GM12878 (cell line): Measurements from ENCODE around the gene NEK2. TPM values are rescaled to one million over a fixed set of nuclear protein-coding genes. Genes with fewer than 3 reads are reported as not detected.

ENCODE experiments used
- ATAC-seq: fragments of 200-7000 bp; cut with Tn5 transposase; 3 replicates; pipeline ENCODE4 v1.9.1; 2020; ENCODE audit warnings: mild to moderate bottlenecking, moderate library complexity
- BruUV-seq: library from RNA; stranded (reverse); fragments of 400-500 nt; replicated peaks from 2 replicates; lab custom pipeline; 2021; lab: Mats Ljungman, UMichigan
- CTCF ChIA-PET: fragments of 300-600 bp; sonication (Branson Sonifier 250); formaldehyde crosslinking; extraction: SDS; loops from one replicate; lab custom pipeline; 2021; ENCODE audit warnings: inconsistent platforms; lab: Yijun Ruan, JAX
- POLR2A ChIA-PET: fragments of 350-600 bp; formaldehyde crosslinking; extraction: SDS; loops from one replicate; lab custom pipeline; 2021; ENCODE audit warnings: inconsistent platforms; lab: Charles Lee
- RAD21 ChIA-PET: fragments of 300-600 bp; sonication (Branson Sonifier 250); formaldehyde crosslinking; loops from one replicate; lab custom pipeline; 2023; ENCODE audit warnings: antibody characterized with exemption; ENCODE audit not compliant: unreplicated experiment; lab: Charles Lee
- SMC1A ChIA-PET: fragments of 300-600 bp; sonication (Branson Sonifier 250); formaldehyde crosslinking; loops from one replicate; lab custom pipeline; 2023; ENCODE audit not compliant: unreplicated experiment, uncharacterized antibody; lab: Charles Lee
- DNase-seq: peaks from one replicate; pipeline ENCODE4 v3.0.0-alpha.2; 2011; ENCODE audit warnings: low read depth, low spot score
- FAIRE-seq: peaks from 3 replicates; lab custom pipeline; 2011; peaks lifted over from hg19 to GRCh38; lab: Jason Lieb, UNC
- H2AFZ ChIP-seq: 2 replicates; pipeline ENCODE4 v1.6.0; 2011; ENCODE audit warnings: low read depth, low read length, control low read depth; ENCODE audit not compliant: control insufficient read depth
- H3K27ac ChIP-seq: 2 replicates; pipeline ENCODE4 v1.5.1; 2011; ENCODE audit warnings: control low read depth; ENCODE audit not compliant: control insufficient read depth, insufficient read depth
- H3K27me3 ChIP-seq, 2 experiments: replicated peaks in 1 of 2; 2 replicates each; pipeline versions ENCODE4 v1.6.0 to v1.6.1; 2011; ENCODE audit warnings: low read length in 1 of 2; ENCODE audit not compliant: control insufficient read depth in 2 of 2, insufficient read depth in 2 of 2
- H3K36me3 ChIP-seq, 2 experiments: 2 replicates each; pipeline ENCODE4 v1.5.1; 2011; ENCODE audit warnings: low read length in 1 of 2; ENCODE audit not compliant: control insufficient read depth in 2 of 2, insufficient read depth in 2 of 2
- H3K4me1 ChIP-seq: 2 replicates; pipeline ENCODE4 v1.6.1; 2011; ENCODE audit warnings: mild to moderate bottlenecking, low read length, moderate library complexity, mixed read lengths; ENCODE audit not compliant: control insufficient read depth, insufficient read depth
- H3K4me2 ChIP-seq: 2 replicates; pipeline ENCODE4 v1.6.0; 2011; ENCODE audit warnings: control low read depth; ENCODE audit not compliant: control insufficient read depth, insufficient read depth
- H3K4me3 ChIP-seq: fragments of 200-600 bp; sonication (generic); 2 replicates; pipeline ENCODE4 v1.5.1; 2016
- H3K79me2 ChIP-seq: 2 replicates; pipeline ENCODE4 v1.6.0; 2011; ENCODE audit warnings: low read length; ENCODE audit not compliant: control insufficient read depth, insufficient read depth
- H3K9ac ChIP-seq: 2 replicates; pipeline ENCODE4 v1.8.0; 2011; ENCODE audit warnings: low read length, control low read depth, mixed read lengths; ENCODE audit not compliant: control insufficient read depth, insufficient read depth
- H3K9me3 ChIP-seq: replicated peaks from 3 replicates; pipeline ENCODE4 v1.5.1; 2011; ENCODE audit warnings: mild to moderate bottlenecking, low read length; ENCODE audit not compliant: control insufficient read depth, insufficient read depth
- H4K20me1 ChIP-seq: 2 replicates; pipeline ENCODE4 v1.6.0; 2011; ENCODE audit not compliant: control insufficient read depth, insufficient read depth
- BCLAF1 ChIP-seq: fragments of 450-650 bp; IDR thresholded peaks from 2 replicates; pipeline ENCODE4 v1.6.1; 2017; ENCODE audit warnings: antibody characterized with exemption, mild to moderate bottlenecking, moderate library complexity
- CHD2 ChIP-seq: IDR thresholded peaks from 2 replicates; pipeline ENCODE4 v1.6.1; 2011; ENCODE audit warnings: low read depth, low read length, improper control_type of control experiment, borderline replicate concordance
- IRF4 ChIP-seq: IDR thresholded peaks from 2 replicates; pipeline ENCODE4 v1.6.1; 2011; ENCODE audit warnings: low read depth, low read length
- KDM1A ChIP-seq: fragments of 200-600 bp; sonication (generic); IDR thresholded peaks from 2 replicates; pipeline ENCODE4 v1.6.1; 2016; ENCODE audit warnings: borderline replicate concordance
- MLLT1 ChIP-seq: fragments of 450-650 bp; IDR thresholded peaks from 2 replicates; pipeline ENCODE4 v1.6.1; 2016; ENCODE audit warnings: mild to moderate bottlenecking
- MTA2 ChIP-seq: fragments of 450-650 bp; IDR thresholded peaks from 2 replicates; pipeline ENCODE4 v1.6.1; 2016; ENCODE audit warnings: low read depth, mild to moderate bottlenecking, moderate library complexity
- NFXL1 ChIP-seq: fragments of 450-650 bp; IDR thresholded peaks from 2 replicates; pipeline ENCODE4 v1.6.1; 2017; ENCODE audit warnings: antibody characterized with exemption, mild to moderate bottlenecking, borderline replicate concordance
- NR2C1 ChIP-seq: fragments of 450-650 bp; IDR thresholded peaks from 2 replicates; pipeline ENCODE4 v1.6.1; 2017; ENCODE audit warnings: antibody characterized with exemption, mild to moderate bottlenecking, moderate library complexity
- POLR2AphosphoS5 ChIP-seq: IDR thresholded peaks from 2 replicates; pipeline ENCODE4 v1.6.1; 2011; ENCODE audit warnings: mild to moderate bottlenecking, low read length, inconsistent platforms
- RAD21 ChIP-seq: IDR thresholded peaks from 2 replicates; pipeline ENCODE4 v1.6.1; 2011; ENCODE audit warnings: mild to moderate bottlenecking, low read depth, low read length, moderate library complexity; ENCODE audit not compliant: insufficient read depth
- RUNX3 ChIP-seq: IDR thresholded peaks from 2 replicates; pipeline ENCODE4 v1.6.1; 2012; ENCODE audit warnings: low read length, inconsistent platforms
- SMARCA5 ChIP-seq: fragments of 450-650 bp; IDR thresholded peaks from 2 replicates; pipeline ENCODE4 v1.6.1; 2017; ENCODE audit warnings: mild to moderate bottlenecking
- SMC3 ChIP-seq: IDR thresholded peaks from 2 replicates; pipeline ENCODE4 v1.6.1; 2011; ENCODE audit warnings: low read length, improper control_type of control experiment, borderline replicate concordance
- ZBED1 ChIP-seq: IDR thresholded peaks from 2 replicates; pipeline ENCODE4 v1.6.1; 2016; ENCODE audit warnings: borderline replicate concordance
- whole genome bisulfite sequencing: methylation state at CpG from one replicate; pipeline ENCODE4 v1.1.6; 2016; ENCODE audit warnings: low lambda C conversion rate; ENCODE audit not compliant: insufficient replicate concordance, insufficient coverage; ENCODE audit errors: missing lambda C conversion rate; 5-methylcytosine and 5-hydroxymethylcytosine counted together
- in situ Hi-C: fragments of 300-500 bp; cut with MboI; formaldehyde crosslinking; loops from 9 replicates; pipeline ENCODE4 v1.14.3; 2018; ENCODE audit warnings: mixed read lengths
- intact Hi-C: fragments of 100-400 bp; cut with micrococcal nuclease; formaldehyde crosslinking; loops from one replicate; pipeline ENCODE4 v1.14.2; 2022; ENCODE audit not compliant: unreplicated experiment
- polyA plus RNA-seq, 11 experiments: library from polyadenylated mRNA; depleted of rRNA in 4 of 11; unstranded in 6 of 11; stranded (reverse) in 5 of 11; fragments of >200 nt; fragmentation: Nextera tagmentation in 4 of 11; fragmentation: Illumina TruSeq in 1 of 11; extraction: Ambion mirVana in 4 of 11; extraction: Trizol in 1 of 11; gene quantifications; 1 replicate in 1 of 11; 2 replicates in 10 of 11; pipeline versions ENCODE4 v1.2.1 to v1.2.3, GENCODE V29; 2011 to 2016; ENCODE audit warnings: inconsistent platforms in 2 of 11, missing spikeins in 2 of 11, low read depth in 1 of 11
- total RNA-seq, 4 experiments: library from RNA; depleted of rRNA in 3 of 4; stranded (reverse); fragments of >200 nt in 3 of 4; fragmentation: Illumina TruSeq in 1 of 4; extraction: Trizol in 1 of 4; gene quantifications; 2 replicates each; pipeline versions ENCODE4 v1.2.1 to v1.2.3, GENCODE V29; 2013 to 2021

NEK2 gene
- total and polyA plus RNA-seq, 10 of the 15 experiments (the other 5 are each of a cell fraction or from before 2014, with no cell fraction given) = 16.7 to 49.7 (median 36.9) TPM

GRCh38 chr1:211656728-211657127 is 18.7 kb downstream of the NEK2 start (continued):
- no peak for TF ChIP-seq KDM1A
- no peak for TF ChIP-seq IRF4

- Histone ChIP-seq H3K9ac (no peak overlapping the region), H2AFZ (no peak overlapping the region), H3K4me3 (no peak overlapping the region), H3K4me2 (no peak overlapping the region), H3K36me3 (no peaks in the 10 kb centered on the region), H3K4me1 (no peaks in the 10 kb centered on the region), H3K27me3 (peaks cover 0 to 2% of the 10 kb centered on the region in 2 experiments; a peak in 1 of 4 replicates), H3K79me2 (no peaks in the 10 kb centered on the region), H3K27ac (no peak overlapping the region), H4K20me1 (no peaks in the 10 kb centered on the region; the same call in 1 of the 2 replicates), H3K9me3 (no peaks in the 10 kb centered on the region)
- in situ Hi-C loops = loop anchor here (5.0 kb wide), 2 partner anchors 138 to 333 kb away; no protein-coding TSS in a partner anchor
- BruUV-seq = no TSS peak
- ATAC-seq (peak; percentile 99), FAIRE-seq (peak; percentile 96), DNase-seq (no peak)
- ChIA-PET SMC1A (interaction anchor here (0.6 to 4.1 kb wide), 13 partner anchors 9 to 327 kb away, joined by 3 to 21 read pairs (median 4); partner anchors contain the start of gene SLC30A1), RAD21 (interaction anchor here (0.6 to 2.5 kb wide), 6 partner anchors 31 to 801 kb away, joined by 3 to 14 read pairs (median 4); no protein-coding TSS in a partner anchor), POLR2A (no interaction called here), CTCF (interaction anchor here (0.6 to 5.3 kb wide), 21 partner anchors 10 to 327 kb away, joined by 3 to 43 read pairs (median 4); partner anchors contain the start of genes NEK2 and SLC30A1)
- WGBS = 32% methylated on average over 27 of the region's 27 CpGs
- intact Hi-C loops = loop anchor here (1.0 to 10.0 kb wide), 6 partner anchors 78 to 1250 kb away; no protein-coding TSS in a partner anchor
- peak; percentile 77; the same call in 1 of the 2 replicates for TF ChIP-seq SMARCA5
- peak; percentile 98 for TF ChIP-seq RAD21
- no peak for TF ChIP-seq ZBED1
- TF ChIP-seq MTA2 = no peak
- TF ChIP-seq NR2C1 = no peak
- TF ChIP-seq NFXL1 = no peak
- no peak for TF ChIP-seq CHD2
- TF ChIP-seq BCLAF1 = no peak
- no peak for TF ChIP-seq MLLT1
- peak; percentile 84 for TF ChIP-seq SMC3
- no peak for TF ChIP-seq POLR2AphosphoS5
- TF ChIP-seq RUNX3 = peak; percentile 66
These were observed 20.3 kb downstream of the NEK2 start for GRCh38 chr1:211654838-211655787.
